ENCODE data around the gene SPAG17.

- TF ChIP-seq CTCF (IDR thresholded peaks at IDR 0.05; ENCODE audit: insufficient read depth, low read length, poor library complexity, severe bottlenecking) (no peak), EZH2phosphoT487 (conservative IDR thresholded peaks at IDR 0.05; ENCODE audit: low read length) (no peak)
Observed at GRCh38 chr1:117981455-117982192, 203.4 kb downstream of the SPAG17 start.
